ENCODE data around the gene TRPV4. TPM values are rescaled to one million over a fixed set of nuclear protein-coding genes. Genes with fewer than 3 reads are reported as not detected.

TRPV4 gene
- total RNA-seq, 2 experiments from 2014 or later = 2.1 TPM; not detected in 1

- H3K27ac ChIP-seq (ENCODE audit: low read depth, low read length, poor library complexity, severe bottlenecking) = no peak overlapping the region
- no peaks in the 10 kb centered on the region for H3K36me3 ChIP-seq (ENCODE audit: insufficient read depth, low read length)
- H3K4me2 ChIP-seq (ENCODE audit: low read length) = no peak overlapping the region
- H3K4me1 ChIP-seq (ENCODE audit: insufficient read depth, low read length, poor library complexity, severe bottlenecking) = no peaks in the 10 kb centered on the region
- no peak for DNase-seq (ENCODE audit: low spot score)
- TF ChIP-seq CTCF (conservative IDR thresholded peaks at IDR 0.05; ENCODE audit: low read length) (no peak), EZH2phosphoT487 (IDR thresholded peaks at IDR 0.05; ENCODE audit: borderline replicate concordance, low read depth, low read length) (no peak)
- BruUV-seq (replicated peaks) = no TSS peak
- no peaks in the 10 kb centered on the region for H3K9me3 ChIP-seq (ENCODE audit: low read length)
- H3K4me3 ChIP-seq (ENCODE audit: low read depth, low read length, poor library complexity, severe bottlenecking) = no peak overlapping the region
- ChIA-PET POLR2A (interaction anchor here (0.7 kb wide), 2 partner anchors 28 to 756 kb away, joined by 4 read pairs; no protein-coding TSS in a partner anchor), CTCF (ENCODE audit: unreplicated experiment) (no interaction called here)
- no peaks in the 10 kb centered on the region for H3K9me2 ChIP-seq (ENCODE audit: insufficient read depth, low read length)
- H3K79me2 ChIP-seq (ENCODE audit: insufficient read depth, low read depth, low read length) = no peaks in the 10 kb centered on the region
- H2AFZ ChIP-seq (ENCODE audit: low read length) = no peak overlapping the region
- intact Hi-C loops (cut with micrococcal nuclease; ENCODE audit: unreplicated experiment) = no loop called here
- H4K20me1 ChIP-seq (ENCODE audit: insufficient read depth, low read length) = no peaks in the 10 kb centered on the region
Observed at GRCh38 chr12:109744986-109745942, 87.9 kb downstream of the TRPV4 start.

- intact Hi-C loops (cut with micrococcal nuclease; ENCODE audit: unreplicated experiment) = no loop called here
- Histone ChIP-seq H3K4me1 (ENCODE audit: insufficient read depth, low read length, poor library complexity, severe bottlenecking) (no peaks in the 10 kb centered on the region), H3K4me3 (ENCODE audit: low read depth, low read length, poor library complexity, severe bottlenecking) (no peak overlapping the region), H3K79me2 (ENCODE audit: insufficient read depth, low read depth, low read length) (no peaks in the 10 kb centered on the region), H3K4me2 (ENCODE audit: low read length) (no peak overlapping the region), H4K20me1 (ENCODE audit: insufficient read depth, low read length) (no peaks in the 10 kb centered on the region), H3K9me2 (ENCODE audit: insufficient read depth, low read length) (no peaks in the 10 kb centered on the region), H2AFZ (ENCODE audit: low read length) (no peak overlapping the region), H3K36me3 (ENCODE audit: insufficient read depth, low read length) (no peaks in the 10 kb centered on the region), H3K9me3 (ENCODE audit: low read length) (no peaks in the 10 kb centered on the region), H3K27ac (ENCODE audit: low read depth, low read length, poor library complexity, severe bottlenecking) (no peak overlapping the region)
- no peak for DNase-seq (ENCODE audit: low spot score)
- TF ChIP-seq CTCF (conservative IDR thresholded peaks at IDR 0.05; ENCODE audit: low read length) (no peak), EZH2phosphoT487 (IDR thresholded peaks at IDR 0.05; ENCODE audit: borderline replicate concordance, low read depth, low read length) (no peak)
- ChIA-PET POLR2A (interaction anchor here (0.6 kb wide), 1 partner anchor 215 kb away, joined by 5 read pairs; no protein-coding TSS in a partner anchor), CTCF (ENCODE audit: unreplicated experiment) (no interaction called here)
- no TSS peak for BruUV-seq (replicated peaks)
Observed at GRCh38 chr12:109744026-109744425, 89.2 kb downstream of the TRPV4 start.

Measured in OCI-LY7 (cell line).